HG02610 (cell line): ENCODE results near the gene IQGAP2.
"Not testable (repeated sequence)": the region's sequence is repeated elsewhere in the genome, so short reads cannot be mapped to it uniquely, and the experiment has no call there.

Experiments
- ATAC-seq: cut with Tn5 transposase; IDR thresholded peaks from one replicate; pipeline ENCODE4 v1.9.1; 2021; ENCODE audit warnings: mild to moderate bottlenecking, moderate library complexity; ENCODE audit not compliant: unreplicated experiment

IQGAP2 gene

DNA sequence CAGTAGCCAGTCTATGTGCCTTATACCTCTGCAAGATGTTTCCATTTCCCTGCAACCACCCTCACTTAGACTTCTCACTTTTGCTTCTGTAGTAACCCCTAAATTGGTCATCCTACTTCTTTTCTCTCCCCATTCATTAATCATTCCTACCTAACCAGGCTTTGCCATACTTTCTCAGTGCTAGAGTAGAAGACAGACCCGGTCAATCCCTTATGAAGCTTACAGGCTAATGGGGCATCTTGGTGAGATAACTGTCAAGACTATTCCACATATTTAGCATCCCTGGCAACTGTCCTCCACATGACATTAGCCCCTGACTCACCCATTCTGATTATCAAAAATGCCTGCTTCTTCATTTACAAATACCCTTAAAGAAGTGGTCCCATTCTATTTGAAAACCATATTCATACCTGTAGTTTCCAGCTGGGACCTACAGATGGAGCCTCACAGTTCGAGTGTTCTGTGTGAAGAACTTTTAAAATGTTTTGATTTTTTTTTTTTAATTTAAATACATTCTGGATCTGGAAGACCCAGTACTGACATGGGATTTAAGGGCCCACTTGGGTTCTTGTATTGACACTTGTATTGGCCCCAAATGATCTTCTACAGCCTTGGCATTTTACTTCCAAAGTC is 199.1 kb downstream of the IQGAP2 start:
- no peak for ATAC-seq

- not testable (repeated sequence) for ATAC-seq
Observed at GRCh38 chr5:76603991-76604390, 200.9 kb downstream of the IQGAP2 start.

DNA sequence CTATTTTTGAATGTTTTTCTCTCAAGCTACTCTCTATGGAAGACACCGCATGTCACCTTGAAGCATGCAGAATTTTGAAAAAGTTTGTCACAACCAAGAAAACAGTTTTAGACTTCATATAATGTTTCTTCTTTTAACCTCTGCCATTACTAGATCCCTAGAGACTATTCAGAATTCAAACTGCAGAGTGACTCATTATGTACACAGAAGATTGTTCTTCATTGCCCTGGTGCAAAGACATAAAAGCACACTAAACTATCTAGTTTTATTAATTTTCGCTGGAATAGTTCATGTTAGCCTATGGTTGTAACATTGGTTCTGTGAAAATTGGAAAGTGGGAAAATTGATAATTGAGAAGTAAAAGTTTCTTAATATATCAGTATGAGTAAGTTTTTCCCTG is 201.8 kb downstream of the IQGAP2 start:
- no peak for ATAC-seq

DNA sequence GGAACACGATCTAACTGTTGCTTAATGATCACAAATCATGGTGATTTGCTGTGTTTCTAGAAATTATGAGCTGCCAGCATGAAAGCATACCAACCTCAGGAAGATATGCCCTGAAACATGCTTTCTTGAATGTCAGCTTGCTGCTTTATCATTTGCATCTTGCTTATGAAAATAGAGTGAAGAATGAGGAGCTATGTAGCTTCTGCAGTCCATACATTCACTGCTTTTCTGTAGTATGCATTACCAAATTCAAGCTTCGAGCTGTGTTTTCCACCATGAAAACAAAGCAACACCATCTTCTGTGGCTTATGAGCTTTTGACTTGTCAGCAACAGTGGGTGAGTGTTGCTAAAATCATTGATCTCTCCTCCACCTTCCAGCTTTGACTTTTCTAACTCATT is 203.6 kb downstream of the IQGAP2 start:
- ATAC-seq = no peak

DNA sequence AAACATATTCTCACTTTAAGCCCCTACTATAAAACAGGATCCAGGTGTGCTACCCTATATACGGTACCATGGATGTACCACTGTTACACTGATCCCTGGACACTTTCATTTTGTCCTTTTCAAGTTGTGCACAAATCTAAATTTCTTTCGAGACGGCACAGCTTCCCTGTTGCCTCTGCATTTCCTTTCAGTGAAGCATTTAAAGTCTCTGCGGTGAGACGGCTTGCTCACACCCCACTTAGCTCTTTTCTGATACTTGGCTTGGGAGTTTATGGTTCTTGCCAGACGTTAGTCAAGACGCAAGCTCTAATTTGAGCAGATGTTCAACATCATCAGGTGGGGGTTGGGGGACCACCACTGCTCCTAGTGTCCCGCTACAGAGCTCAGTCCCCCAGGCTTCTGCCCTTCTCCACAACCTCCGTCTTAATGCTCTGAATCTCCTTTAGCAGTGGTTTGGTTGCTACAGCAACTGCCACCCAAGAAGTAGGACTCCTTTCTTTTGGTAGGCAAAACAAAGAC is 204.3 kb downstream of the IQGAP2 start:
- ATAC-seq = no peak

- ATAC-seq = no peak
Observed at GRCh38 chr5:76608833-76609232, 205.7 kb downstream of the IQGAP2 start.

DNA sequence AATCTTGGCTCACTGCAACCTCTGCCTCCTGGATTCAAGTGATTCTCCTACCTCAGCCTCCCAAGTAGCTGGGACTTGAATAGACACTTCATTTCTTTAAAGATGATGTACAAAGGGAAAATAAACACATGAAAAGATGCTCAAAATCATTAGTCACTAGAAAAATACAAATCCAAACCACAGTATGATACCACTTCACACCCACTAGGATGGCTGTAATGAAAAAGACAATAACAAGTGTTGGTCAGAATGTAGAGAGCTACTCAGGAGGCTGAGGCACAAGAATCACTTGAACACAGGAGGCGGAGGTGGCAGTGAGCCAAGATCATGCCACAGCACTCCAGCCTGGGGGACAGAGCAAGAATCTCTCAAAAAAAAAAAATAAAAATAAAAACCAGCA is 207.1 kb downstream of the IQGAP2 start:
- no peak for ATAC-seq

DNA sequence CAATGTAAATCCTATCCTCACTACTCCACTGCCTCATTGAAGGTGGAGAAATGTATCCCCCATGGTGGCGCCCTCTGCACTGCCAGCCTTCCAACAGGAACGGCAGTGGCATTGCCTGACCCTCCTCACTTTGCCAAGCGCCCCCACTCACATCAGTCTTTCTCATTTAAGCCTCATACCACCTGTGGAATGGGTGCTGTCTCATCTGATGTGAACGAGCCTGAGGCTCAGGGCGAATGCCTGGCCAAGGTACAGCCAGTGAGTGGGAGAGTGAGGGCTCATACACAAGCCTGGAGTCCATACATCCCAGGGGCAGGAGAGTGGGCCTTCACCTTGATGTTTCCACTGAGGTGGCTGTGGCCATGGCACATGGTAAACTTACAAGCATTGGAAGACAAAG is 209.9 kb downstream of the IQGAP2 start:
- ATAC-seq = no peak

DNA sequence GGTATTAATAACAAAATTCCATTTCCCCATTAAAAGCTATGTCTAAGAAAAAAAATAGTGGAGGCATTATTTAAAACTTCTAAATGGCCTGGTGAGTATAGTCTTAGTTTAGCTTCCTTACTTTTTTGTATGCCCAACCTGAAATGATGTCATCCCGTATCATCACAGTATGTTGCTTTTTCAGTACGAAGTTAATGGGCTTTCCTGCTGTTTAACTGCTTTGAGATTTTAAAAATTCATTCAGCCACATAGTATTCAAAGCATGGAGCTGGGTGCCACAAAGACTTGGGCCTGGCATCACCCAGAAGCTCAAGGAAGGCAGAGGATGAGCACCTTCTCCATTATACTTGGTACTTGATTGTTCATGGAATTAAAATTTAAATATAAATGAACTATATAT is 212.7 kb downstream of the IQGAP2 start:
- no peak for ATAC-seq

GRCh38 chr5:76616206-76616605 is 213.1 kb downstream of the IQGAP2 start:
- no peak for ATAC-seq

- ATAC-seq = no peak
Observed at GRCh38 chr5:76617229-76617628, 214.1 kb downstream of the IQGAP2 start.

DNA sequence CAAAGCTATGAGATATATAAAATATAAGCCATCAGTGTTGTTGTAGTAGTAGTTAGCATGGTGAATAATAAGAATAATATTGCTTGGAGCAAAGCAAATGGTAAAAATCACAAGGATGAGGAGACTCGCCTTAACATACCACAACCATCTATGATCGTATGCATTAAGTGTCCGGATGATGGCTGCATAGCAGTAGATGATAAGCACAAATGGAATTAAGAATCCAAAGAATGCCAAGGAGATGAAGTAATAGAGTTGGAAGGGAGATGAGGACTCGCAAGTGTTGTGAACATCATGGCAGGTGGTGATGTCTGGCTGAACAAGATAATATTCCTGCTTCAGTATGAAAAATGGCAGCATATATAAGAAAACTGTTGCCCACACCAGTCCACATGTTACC is 214.6 kb downstream of the IQGAP2 start:
- ATAC-seq = no peak

DNA sequence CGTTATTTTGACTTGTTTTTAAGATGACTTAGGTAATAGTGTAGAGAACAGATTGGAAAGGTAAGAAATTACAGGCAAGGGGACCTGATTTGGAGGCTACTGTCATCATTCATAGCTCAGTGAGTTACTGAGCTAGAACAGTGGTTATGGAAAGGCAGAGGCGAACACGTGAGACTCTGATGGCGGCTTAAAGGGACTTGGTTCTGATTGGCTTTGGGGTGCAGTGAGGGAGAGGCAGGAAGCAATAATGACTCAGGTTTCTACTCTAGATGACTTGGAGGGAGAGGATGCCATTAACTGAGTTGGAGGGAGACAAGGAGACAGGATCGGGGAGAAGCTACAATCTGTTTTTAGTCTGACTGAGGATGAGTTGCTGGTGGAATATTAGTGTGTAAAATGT is 217.1 kb downstream of the IQGAP2 start:
- no peak for ATAC-seq

DNA sequence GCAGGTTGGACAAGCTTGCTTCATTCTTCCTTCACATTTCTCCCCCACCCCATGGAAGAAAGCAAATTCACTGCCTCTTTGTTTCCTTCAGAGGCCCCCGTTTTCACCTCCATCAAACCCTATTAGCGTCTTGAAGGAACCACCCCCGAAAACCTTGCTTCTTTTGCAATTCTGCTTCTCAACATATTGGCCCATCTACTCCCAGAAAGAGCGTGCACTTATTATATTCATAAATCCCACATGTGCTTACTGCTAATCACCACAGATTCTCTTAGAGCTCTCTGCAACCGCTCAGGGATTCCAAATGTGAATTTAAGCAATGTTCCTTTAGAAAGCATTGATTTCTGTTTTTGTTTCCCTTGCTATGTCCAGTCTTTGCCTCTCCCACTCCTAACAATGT is 219.0 kb downstream of the IQGAP2 start:
- ATAC-seq = no peak

DNA sequence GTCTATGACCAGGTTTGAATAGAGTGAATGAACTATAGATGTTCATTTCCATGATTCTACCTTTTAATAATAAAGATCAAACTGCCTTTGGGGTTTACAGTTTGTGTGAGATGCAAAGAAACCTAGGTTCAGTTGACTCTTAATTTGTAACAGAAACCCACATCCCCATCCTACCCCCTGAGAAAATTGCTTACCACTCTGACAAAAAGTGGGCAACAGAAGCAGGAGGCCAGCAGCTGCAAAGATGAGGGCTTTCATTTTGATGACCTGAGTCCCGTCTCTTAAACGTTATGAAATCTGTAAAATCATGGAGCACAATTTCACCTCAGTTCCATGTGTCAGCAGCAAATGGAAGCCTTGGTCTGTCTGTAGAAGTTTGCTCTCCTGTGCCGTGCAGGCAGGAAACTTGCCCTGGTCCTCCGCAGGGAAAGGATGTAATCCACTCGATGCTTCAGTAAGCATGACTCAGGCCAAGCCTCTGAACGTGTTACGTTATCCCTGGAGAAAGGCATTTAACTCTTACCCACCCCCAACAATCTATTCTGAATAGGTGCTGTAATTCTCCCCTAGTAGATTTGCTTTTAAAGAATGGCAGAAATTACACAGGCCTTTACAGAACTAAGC is 220.0 kb downstream of the IQGAP2 start, which contains the start of gene F2RL2:
Gene F2RL2 (minus strand): TSS at position 431 of the 624 bp plus-strand sequence. CDS start 173 bp downstream, at position 258.
- ATAC-seq = no peak

- no peak for ATAC-seq
Observed at GRCh38 chr5:76625087-76625815, 222.2 kb downstream of the IQGAP2 start.

DNA sequence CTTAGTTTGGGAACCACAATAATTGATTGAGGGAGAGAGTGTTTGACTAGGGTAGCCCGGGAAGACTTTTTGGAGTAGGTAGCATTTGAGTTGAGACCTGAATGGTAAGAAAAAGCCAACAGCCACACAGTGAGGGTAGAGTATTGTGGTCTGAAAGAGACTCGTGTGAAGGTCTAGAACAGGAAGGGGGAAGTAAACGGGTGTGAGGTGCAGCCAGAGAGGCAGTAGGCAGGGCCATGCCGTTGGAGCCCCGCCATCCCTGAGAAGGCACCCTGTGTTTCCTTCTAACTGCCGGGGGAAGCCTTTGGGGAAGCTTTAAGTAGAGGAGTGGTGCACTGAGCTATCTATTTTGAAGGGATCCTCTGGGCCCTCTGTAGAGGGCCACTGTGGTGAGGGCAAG is 223.7 kb downstream of the IQGAP2 start:
- ATAC-seq = no peak

- no peak for ATAC-seq
Observed at GRCh38 chr5:76634661-76635060, 231.6 kb downstream of the IQGAP2 start.

DNA sequence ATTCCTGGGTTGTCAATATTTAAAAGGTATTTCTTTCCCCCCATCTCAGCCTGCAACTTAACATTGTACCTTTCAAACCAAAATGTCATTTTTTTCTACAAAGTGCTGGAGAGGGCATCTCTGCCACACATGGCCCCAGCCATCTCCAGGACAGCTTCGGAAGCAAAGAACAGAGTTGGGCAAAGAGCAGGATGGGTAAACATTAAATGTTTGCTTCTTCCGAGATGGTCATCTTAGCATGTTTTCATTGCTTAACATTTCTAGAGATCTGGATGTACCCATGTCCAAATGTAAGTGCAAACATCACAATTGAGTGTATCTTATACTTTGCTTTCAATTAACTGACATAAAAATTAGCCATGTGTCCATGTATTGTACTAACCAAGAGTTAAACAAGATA is 234.4 kb downstream of the IQGAP2 start:
- ATAC-seq = no peak

DNA sequence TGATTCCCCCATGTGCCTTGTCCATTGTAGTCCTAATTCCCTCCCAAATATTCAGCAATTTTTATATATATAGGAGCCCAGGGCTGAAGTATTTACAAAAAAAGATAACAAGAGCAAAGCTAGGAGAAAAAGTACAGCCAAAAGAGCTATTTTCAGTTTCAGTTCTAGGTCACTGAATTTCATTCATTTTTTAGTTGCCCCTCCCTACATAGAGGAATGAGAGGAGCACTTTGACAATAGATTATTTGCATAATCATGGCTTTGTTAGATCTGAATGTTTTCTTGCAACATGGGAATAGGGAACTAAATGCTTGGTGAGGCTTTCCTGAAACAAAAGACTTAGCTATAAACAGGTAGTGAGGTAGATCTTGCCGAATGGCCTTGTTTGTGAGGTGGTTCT is 235.4 kb downstream of the IQGAP2 start:
- ATAC-seq = peak; percentile 45

DNA sequence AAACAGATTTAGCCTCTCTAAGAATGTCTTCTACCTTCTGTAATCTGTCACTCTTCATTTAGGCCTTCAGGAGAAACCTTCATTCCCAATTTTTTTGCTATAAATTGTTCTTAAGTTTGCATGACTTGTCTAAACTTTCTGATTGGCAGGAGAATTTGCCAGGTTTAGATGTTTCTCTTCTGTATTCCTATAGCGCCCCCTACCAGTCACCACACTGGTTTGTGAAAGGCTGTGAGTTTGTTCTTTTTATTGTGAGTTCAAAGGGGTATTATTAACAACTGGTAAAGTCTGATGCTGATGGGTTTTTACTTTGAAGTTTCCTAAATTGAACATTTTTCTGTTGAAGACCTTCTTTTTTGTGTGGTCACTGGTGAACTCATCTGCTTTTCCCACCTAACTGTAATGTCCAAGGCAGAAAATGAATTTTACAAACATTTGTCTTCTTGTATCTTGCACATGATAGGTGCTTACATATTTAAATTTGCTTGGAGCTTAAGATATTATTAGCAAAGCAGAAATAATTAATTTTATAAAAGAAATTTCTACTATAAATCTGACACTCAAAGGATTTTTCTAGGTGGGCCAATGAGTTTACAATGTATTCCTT is 238.5 kb downstream of the IQGAP2 start:
- no peak for ATAC-seq
